ENCODE data around the gene SPHK1.

The SPHK1 gene

DNA sequence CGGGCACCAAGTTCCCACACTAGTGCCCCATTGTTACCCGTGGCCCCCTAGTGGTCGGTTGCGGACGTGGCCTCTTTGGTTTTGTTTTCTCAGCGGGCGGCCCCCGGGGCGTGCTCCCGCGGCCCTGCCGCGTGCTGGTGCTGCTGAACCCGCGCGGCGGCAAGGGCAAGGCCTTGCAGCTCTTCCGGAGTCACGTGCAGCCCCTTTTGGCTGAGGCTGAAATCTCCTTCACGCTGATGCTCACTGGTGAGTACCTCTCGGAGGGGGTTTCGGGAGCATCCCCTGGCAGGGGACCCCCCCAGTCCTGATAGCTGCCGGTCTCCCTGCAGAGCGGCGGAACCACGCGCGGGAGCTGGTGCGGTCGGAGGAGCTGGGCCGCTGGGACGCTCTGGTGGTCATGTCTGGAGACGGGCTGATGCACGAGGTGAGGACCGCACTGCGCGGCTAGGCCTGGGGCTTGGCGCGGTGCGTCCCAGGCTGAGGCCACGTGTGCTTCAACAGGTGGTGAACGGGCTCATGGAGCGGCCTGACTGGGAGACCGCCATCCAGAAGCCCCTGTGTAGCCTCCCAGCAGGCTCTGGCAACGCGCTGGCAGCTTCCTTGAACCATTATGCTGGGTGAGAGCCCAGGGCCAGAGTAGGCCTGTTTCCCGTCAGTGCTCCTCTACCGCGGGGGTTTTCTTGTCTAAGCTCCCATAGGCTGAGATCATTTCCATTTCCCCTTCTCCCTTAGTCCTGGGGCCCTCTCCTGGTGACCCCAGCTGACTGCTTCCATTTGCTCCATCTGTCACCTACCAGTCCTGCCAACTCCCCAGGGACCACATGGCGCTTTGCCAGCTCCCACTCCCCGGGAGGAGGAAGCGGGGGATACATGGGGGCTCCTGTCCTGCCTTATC lies 1.7 kb downstream of the SPHK1 start:
- no peak for TF ChIP-seq TEAD4 (IDR thresholded peaks at IDR 0.05)
- 0 out of 2 replicates have a peak, but pooled peaks have one; percentile 18 for TF ChIP-seq ZBTB7A (IDR thresholded peaks at IDR 0.05; ENCODE audit: low read depth)
- no peak for TF ChIP-seq EGR1 (IDR thresholded peaks at IDR 0.05)
- TF ChIP-seq, protein P1, sequence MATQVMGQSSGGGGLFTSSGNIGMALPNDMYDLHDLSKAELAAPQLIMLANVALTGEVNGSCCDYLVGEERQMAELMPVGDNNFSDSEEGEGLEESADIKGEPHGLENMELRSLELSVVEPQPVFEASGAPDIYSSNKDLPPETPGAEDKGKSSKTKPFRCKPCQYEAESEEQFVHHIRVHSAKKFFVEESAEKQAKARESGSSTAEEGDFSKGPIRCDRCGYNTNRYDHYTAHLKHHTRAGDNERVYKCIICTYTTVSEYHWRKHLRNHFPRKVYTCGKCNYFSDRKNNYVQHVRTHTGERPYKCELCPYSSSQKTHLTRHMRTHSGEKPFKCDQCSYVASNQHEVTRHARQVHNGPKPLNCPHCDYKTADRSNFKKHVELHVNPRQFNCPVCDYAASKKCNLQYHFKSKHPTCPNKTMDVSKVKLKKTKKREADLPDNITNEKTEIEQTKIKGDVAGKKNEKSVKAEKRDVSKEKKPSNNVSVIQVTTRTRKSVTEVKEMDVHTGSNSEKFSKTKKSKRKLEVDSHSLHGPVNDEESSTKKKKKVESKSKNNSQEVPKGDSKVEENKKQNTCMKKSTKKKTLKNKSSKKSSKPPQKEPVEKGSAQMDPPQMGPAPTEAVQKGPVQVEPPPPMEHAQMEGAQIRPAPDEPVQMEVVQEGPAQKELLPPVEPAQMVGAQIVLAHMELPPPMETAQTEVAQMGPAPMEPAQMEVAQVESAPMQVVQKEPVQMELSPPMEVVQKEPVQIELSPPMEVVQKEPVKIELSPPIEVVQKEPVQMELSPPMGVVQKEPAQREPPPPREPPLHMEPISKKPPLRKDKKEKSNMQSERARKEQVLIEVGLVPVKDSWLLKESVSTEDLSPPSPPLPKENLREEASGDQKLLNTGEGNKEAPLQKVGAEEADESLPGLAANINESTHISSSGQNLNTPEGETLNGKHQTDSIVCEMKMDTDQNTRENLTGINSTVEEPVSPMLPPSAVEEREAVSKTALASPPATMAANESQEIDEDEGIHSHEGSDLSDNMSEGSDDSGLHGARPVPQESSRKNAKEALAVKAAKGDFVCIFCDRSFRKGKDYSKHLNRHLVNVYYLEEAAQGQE (IDR thresholded peaks at IDR 0.05; ENCODE audit: low read depth), result no peak
- TF ChIP-seq YY1 (IDR thresholded peaks at IDR 0.05; ENCODE audit: low read depth), result no peak
- peak; percentile 50 for TF ChIP-seq RAD21 (IDR thresholded peaks at IDR 0.05; ENCODE audit: low read depth)
- no peak for TF ChIP-seq FOXM1 (IDR thresholded peaks at IDR 0.05; ENCODE audit: borderline replicate concordance, low read depth)
- TF ChIP-seq TCF12 (IDR thresholded peaks at IDR 0.05; ENCODE audit: low read depth), result no peak; the same call in 1 of the 2 replicates
- no peak for TF ChIP-seq TAF1 (IDR thresholded peaks at IDR 0.05; ENCODE audit: low read depth)
- no peak for TF ChIP-seq CREB1 (IDR thresholded peaks at IDR 0.05; ENCODE audit: low read depth)
- TF ChIP-seq USF1 (IDR thresholded peaks at IDR 0.05), result peak; percentile 64
- TF ChIP-seq, protein P2, sequence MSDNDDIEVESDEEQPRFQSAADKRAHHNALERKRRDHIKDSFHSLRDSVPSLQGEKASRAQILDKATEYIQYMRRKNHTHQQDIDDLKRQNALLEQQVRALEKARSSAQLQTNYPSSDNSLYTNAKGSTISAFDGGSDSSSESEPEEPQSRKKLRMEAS (IDR thresholded peaks at IDR 0.05), result peak; percentile 93
- no peak for TF ChIP-seq NFIC (IDR thresholded peaks at IDR 0.05)
- no peak for TF ChIP-seq EP300 (IDR thresholded peaks at IDR 0.05; ENCODE audit: borderline replicate concordance)
- TF ChIP-seq CEBPB (IDR thresholded peaks at IDR 0.05), result no peak

- TF ChIP-seq TEAD4 (IDR thresholded peaks at IDR 0.05) (no peak), FOXM1 (IDR thresholded peaks at IDR 0.05; ENCODE audit: borderline replicate concordance, low read depth) (no peak), RAD21 (IDR thresholded peaks at IDR 0.05; ENCODE audit: low read depth) (no peak), TCF12 (IDR thresholded peaks at IDR 0.05; ENCODE audit: low read depth) (no peak), CREB1 (IDR thresholded peaks at IDR 0.05; ENCODE audit: low read depth) (no peak), CEBPB (IDR thresholded peaks at IDR 0.05) (no peak), YY1 (IDR thresholded peaks at IDR 0.05; ENCODE audit: low read depth) (no peak), EGR1 (IDR thresholded peaks at IDR 0.05) (no peak), EP300 (IDR thresholded peaks at IDR 0.05; ENCODE audit: borderline replicate concordance) (no peak), USF1 (IDR thresholded peaks at IDR 0.05) (no peak), NFIC (IDR thresholded peaks at IDR 0.05) (no peak), TAF1 (IDR thresholded peaks at IDR 0.05; ENCODE audit: low read depth) (no peak)
- TF ChIP-seq, protein P1 (IDR thresholded peaks at IDR 0.05; ENCODE audit: low read depth), result no peak
- TF ChIP-seq, protein P2 (IDR thresholded peaks at IDR 0.05), result no peak
Measured at GRCh38 chr17:76386966-76387765, 2.8 kb downstream of the SPHK1 start.

- TF ChIP-seq YY1 (IDR thresholded peaks at IDR 0.05; ENCODE audit: low read depth) (no peak), TAF1 (IDR thresholded peaks at IDR 0.05; ENCODE audit: low read depth) (no peak), EP300 (IDR thresholded peaks at IDR 0.05; ENCODE audit: borderline replicate concordance) (no peak), USF1 (IDR thresholded peaks at IDR 0.05) (no peak), EGR1 (IDR thresholded peaks at IDR 0.05) (no peak), FOXM1 (IDR thresholded peaks at IDR 0.05; ENCODE audit: borderline replicate concordance, low read depth) (no peak), TEAD4 (IDR thresholded peaks at IDR 0.05) (no peak), CREB1 (IDR thresholded peaks at IDR 0.05; ENCODE audit: low read depth) (no peak), CEBPB (IDR thresholded peaks at IDR 0.05) (no peak), NFIC (IDR thresholded peaks at IDR 0.05) (no peak)
- TF ChIP-seq, protein P2 (IDR thresholded peaks at IDR 0.05), result no peak
- TF ChIP-seq, protein P1 (IDR thresholded peaks at IDR 0.05; ENCODE audit: low read depth), result no peak
Measured at GRCh38 chr17:76388966-76389888, 4.8 kb downstream of the SPHK1 start.

Measured in Ishikawa (cell line).